GM19035 (cell line): ENCODE measurements around the gene CLDN4.
"Not testable (repeated sequence)": the region's sequence is repeated elsewhere in the genome, so short reads cannot be mapped to it uniquely, and the experiment has no call there.

ENCODE experiments used
- ATAC-seq: cut with Tn5 transposase; IDR thresholded peaks from one replicate; pipeline ENCODE4 v1.9.1; 2021; ENCODE audit not compliant: unreplicated experiment

The CLDN4 gene

DNA sequence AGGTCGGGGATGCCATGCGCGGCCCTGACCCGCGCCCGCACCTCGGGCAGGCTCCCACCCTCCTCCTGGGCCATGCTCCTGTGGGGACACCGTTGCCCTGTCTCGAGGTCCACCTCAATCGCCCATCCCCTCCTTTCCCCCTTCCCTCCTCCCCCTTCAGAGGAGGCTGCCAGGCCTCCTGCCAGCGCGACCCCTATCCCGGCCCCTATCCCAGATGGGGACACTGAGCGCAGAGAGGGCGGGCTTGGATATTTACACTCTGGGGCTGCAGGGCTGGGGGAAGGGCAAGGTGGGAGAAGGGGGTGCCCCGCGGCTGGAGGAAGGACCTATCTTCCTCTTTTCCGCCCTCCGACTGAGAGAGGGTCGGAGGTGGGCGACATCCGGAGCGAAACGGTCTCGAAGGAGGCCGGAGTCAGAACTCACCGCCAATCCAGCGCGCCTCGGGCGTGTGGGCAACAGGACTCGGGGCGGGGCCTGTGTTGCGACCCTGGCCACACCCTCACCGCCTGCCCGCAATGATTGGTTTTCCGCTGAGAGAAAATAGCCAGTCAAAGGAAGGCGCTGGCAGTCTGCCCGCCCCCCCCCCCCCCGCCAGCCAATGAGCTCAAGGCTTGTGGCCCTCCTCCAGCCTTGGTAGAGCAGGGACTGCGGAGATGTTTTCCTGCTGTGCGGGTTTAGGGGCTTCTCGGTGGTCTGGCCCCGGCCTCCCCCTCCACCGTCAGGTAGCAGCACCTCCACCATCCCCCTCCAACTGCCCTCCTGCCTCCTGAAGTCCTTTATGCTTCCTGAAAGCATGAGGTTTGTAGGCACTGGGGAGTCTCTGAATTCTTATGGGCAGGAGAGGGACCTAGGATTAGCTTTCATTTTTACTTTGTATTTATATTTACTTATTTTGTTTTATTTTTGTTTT is 11.5 kb downstream of the CLDN4 start, which contains the start of gene METTL27:
METTL27 (minus strand) TSS at position 450 of the 910 bp plus-strand sequence; CDS start at position 74, 376 bp downstream.
- peak; percentile 93 for ATAC-seq

- ATAC-seq, result no peak
Measured at GRCh38 chr7:73844131-73844547, 13.3 kb downstream of the CLDN4 start.

DNA sequence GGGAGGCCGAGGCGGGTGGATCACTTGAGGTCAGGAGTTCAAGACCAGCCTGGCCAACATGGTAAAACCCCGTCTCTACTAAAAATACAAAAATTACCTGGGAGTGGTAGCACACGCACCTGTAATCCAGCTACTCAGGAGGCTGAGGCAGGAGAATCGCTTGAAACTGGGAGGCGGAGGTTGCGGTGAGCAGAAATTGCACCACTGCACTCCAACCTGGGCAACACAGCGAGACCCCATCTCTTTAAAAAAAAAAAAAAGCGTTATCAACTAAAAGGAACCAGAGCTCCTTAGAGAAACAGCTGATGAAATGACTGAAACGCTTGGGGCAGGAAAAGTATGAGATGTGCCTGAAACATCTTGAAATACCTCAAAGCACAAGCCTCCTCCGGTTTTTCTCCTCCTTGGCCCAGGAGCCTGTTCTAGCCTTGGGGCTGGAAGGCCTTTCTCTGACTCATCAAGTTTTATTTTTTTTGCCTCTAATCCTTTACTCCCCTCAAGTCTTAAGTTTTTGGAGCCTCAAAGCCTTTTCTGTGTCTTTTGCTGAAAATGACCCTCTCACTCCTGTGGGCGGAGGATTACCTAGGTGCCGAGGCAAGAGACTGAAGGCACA is 14.2 kb downstream of the CLDN4 start:
- no peak for ATAC-seq

- not testable (repeated sequence) for ATAC-seq
Measured at GRCh38 chr7:73845701-73846195, 15.0 kb downstream of the CLDN4 start.

DNA sequence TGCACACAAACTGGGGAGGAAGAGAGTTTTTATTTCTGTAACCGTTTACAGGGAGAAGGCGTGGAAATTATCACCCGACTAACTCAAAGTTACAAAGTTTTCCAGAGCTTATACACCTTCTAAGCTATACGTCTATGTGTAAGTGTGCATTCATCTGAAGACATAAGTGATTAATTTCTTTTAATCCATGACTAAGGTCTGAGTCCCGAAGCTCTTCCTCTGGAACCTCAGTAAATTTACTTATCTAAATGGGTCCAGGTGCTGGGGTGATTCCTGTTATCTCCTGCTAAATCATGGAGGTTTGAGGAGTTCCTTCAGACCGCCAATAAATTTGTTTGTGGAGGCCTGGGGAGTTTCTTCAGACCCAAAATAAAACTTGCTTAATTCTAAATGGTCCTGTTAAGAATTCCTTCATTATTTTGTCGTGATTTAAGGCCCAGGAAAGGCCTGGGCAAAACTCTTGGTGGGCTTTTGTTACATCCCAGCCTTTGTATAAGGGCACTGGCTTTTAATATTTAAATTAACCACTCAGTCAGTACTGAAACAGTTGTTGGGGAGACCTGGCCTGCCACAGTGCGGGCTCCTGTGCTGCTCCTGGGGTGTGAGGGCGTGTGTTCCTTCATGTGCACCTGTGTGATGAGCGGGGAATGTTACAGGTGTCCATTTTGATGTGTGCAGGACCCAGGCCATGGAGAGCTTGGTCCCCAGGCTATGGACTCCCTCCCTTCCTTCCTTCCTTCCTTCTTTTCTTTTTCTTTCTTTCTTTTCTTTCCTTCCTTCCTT is 17.3 kb downstream of the CLDN4 start:
- no peak for ATAC-seq

- no peak for ATAC-seq
Measured at GRCh38 chr7:73850781-73851207, 20.0 kb downstream of the CLDN4 start.

DNA sequence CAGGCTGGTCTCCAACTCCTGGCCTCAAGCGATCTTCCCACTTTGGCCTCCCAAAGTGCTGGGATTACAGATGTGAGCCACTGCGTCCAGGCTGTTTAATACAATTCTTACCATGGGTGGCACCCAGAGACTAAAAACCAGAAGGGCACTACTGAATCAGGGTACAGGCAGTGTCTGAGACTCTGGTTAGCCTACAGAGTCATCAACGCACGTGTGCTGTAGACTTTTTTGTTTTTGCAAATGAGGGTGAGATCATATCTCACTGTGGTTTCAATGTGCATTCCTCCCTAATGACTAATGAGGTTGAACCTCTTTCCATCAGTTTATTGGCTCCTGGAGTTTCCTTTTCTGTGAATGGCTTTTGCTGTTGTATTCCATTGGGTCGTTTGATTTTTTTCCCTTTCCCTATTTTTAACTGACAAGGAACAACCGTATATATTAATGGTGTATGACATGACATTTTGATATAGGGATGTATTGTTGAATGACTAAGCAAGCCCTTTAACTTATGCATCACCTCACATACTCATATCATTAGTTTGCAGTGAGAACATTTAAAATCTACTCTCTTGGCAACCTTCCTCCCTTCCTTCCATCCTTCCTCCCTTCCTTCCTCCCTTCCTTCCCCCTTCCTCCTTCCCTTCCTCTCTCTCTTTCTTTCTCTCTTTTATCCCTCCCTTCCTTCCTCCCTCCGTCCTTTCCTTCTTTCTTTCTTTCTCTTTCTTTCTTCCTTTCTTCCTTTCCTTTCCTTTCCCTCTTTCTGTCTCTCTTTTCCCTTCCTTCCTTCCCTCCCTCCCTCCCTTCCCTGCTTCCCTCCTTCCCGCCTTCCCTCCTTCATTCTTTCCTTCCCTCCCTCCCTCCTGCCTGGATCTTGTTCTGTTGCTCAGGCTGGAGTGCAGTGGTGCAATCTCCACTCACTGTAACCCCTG is 20.9 kb downstream of the CLDN4 start:
- ATAC-seq, result peak; percentile 73

DNA sequence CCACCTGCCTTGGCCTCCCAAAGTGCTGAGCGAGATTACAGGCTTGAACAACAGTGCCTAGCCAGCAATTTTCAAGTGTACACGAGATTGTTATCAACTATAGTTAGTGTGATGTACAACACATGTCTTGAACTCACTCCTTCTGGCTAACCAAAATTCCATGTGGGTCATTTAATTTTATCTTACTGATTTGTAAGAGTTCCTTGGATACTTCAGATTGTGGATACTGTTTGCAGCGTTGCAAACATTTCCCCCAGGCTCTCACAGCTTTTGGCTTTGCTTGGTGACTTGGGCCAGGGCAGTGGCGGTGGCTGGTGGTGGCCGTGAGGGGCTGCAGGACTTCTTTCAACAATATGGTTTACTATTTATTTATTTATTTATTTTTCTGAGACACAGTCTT is 21.7 kb downstream of the CLDN4 start:
- no peak for ATAC-seq

DNA sequence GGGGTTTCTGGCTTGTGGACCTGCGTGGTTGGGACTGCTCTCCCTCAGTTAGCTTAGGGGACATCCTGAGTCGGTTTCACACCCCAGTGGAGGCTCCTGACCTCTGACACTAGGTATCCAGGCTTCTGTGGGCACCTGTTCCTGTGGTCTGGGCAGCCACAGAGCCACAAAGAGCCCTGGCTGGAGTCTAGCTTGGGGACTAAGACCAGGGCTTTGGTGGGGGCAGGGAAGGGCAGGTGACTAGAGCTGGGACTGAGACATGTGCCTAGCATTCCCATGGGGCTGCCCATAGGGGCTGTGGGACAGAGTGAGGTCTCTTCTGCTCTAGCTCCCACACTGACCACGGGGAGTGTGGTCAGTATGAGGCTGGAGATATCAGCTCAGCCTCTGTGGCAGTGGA is 26.1 kb downstream of the CLDN4 start:
- ATAC-seq, result no peak

DNA sequence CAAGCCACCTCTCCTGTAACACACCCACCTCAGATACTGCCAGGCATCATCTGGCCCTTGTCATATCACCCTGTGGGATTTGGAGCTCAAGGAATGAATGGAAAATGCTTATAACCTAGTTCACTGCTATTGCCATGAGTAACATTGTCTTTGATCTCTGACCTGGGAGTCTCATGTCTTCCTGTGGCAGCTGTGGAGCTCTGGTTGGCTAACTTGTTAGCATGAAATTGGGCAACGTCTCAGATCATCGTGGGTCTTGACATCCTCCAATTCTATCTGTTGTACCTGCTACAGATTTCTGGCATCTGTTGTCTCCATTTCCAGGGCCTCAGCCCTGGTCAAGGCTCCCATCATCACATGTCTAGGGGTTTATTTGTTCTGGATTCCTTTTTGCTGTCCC is 28.0 kb downstream of the CLDN4 start:
- ATAC-seq, result no peak

DNA sequence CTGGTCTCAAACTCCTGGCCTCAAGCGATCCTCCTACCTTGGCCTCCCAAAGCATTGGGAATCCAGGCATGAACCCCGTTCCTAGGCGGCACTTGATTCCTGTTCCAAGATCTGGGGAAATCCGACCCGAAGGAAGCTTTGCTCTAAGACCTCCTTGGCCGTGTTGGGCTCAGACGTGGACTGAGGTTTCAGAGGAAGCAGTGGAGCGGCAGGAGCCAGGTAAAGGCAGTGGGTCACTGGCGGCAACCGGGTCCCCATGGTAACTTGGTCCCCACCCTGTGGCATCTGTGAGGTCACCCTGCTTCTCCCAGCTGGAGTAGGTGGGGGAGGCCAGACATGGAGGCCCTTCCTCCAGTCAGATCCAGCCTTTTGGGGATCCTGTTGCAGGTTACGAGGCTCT is 30.1 kb downstream of the CLDN4 start, which contains the start of gene TMEM270:
TMEM270 (plus strand) TSS at position 301 of the 400 bp plus-strand sequence; CDS start at position 337, 36 bp downstream.
- no peak for ATAC-seq

GRCh38 chr7:73861305-73861704 is 30.5 kb downstream of the CLDN4 start:
- ATAC-seq, result no peak

DNA sequence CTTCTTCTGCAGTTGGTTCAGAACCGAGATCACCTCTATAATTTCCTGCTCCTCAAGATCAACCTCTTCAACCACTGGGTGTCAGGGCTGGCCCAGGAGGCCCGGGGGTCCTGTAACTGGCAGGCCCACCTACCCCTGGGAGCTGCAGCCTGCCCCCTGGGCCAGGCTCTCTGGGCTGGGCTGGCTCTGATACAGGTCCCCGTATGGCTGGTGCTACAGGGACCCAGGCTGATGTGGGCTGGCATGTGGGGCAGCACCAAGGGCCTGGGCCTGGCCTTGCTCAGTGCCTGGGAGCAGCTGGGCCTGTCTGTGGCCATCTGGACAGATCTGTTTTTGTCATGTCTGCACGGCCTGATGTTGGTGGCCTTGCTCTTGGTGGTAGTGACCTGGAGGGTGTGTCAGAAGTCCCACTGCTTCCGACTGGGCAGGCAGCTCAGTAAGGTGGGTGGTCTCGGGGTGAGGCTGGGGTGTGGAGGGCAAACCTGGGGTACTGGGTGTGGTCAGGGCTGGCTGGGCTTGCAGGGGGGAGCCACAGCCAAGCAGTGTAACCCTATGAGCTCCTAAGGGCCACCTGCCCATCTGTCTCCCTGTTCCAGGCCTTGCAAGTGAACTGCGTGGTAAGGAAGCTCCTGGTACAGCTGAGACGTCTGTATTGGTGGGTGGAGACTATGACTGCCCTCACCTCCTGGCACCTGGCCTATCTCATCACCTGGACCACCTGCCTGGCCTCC is 34.4 kb downstream of the CLDN4 start:
- no peak for ATAC-seq

DNA sequence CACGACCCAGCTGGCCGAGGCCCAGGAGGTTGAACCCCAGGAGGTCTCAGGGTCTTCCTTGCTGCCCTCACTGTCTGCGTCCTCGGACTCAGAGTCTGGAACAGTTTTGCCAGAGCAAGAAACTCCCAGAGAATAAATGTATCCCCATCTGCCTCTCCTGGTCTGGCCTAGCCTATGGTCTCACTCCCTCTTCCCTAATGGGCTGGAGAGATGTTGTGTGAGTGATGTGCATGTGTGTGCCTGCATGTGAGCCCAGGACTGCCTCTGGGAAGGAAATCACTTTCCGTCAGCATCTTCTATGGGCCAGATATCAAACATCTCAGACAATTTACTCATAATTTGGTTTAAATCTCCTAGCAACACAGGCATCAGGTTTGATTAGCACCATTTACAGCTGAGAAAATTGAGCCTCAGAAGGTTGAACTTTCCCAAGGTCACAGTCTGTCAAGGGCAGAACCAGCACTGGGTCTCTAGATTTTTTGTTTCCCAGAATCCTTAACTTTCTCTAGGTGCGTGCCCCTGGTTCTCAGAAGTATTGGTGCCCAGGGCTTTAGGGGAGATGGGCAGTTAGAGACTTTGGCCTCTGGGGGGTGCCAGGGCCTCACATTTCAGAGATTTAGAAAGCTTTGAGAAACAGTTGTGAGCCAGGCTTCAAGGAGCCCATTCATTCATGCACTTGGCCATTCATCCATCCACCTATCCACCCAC is 35.1 kb downstream of the CLDN4 start:
- no peak for ATAC-seq

GRCh38 chr7:73866446-73866767 is 35.6 kb downstream of the CLDN4 start:
- no peak for ATAC-seq

DNA sequence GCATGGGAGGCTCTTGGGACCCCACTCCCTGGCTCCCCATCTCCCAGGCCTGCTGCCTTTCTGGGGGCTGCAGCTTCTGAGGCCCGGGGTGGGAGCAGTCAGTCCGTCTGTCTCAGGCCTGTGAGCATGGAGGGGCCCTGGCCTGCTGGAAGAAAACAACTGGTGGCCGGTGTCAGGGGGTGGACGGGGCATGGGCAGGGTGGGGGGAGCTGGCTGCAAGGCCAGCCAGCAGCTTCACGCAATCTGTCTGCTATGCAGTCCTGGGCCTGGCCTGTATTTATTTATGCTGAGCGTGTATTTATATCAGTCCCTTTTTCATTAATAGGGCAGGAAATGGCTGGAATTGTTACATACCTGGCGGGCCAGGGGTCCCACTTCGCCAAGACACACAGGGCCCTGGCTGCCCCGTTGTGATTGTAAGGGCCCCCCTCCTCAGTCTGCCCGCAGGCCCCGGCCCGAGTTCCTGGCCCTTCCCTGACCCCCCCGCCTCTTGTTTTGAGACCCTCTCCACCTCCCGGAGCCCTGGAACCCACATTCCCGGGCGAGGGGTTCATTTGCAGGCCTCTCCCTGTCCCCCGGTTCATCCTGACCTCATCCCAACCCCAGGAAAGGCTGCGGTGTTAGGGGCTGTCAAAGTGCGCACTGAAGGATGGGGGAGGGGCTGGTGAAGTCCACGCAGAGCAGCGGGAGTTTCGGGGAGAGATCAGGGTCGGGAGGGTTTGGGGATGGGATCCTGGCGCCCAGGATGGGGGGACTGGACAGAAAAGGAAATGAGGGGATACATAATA is 38.4 kb downstream of the CLDN4 start:
- no peak for ATAC-seq

GRCh38 chr7:73870041-73870492 is 39.3 kb downstream of the CLDN4 start:
- ATAC-seq, result no peak
